Activated naive CD4-positive, alpha-beta T cell treated with anti-CD3 and anti-CD28 coated beads, Interleukin-2, amount 50 U/mL, for 16 hours (primary cell): ENCODE data around the gene ZNF468.
A peak's percentile ranks its signal among the peaks of the same experiment; 100 is the strongest.
"Not testable (repeated sequence)": the region's sequence is repeated elsewhere in the genome, so short reads cannot be mapped to it uniquely, and the experiment has no call there.

Experiments
- DNase-seq: peaks from one replicate; pipeline ENCODE4 v3.0.0-alpha.2; 2020

ZNF468 gene

GRCh38 chr19:52857378-52858191, at the start of gene ZNF468:
TSS of gene ZNF468 (minus strand) at chr19:52857619. CDS start at chr19:52854272, 3,347 bp downstream.
- peak; percentile 61 for DNase-seq

DNA sequence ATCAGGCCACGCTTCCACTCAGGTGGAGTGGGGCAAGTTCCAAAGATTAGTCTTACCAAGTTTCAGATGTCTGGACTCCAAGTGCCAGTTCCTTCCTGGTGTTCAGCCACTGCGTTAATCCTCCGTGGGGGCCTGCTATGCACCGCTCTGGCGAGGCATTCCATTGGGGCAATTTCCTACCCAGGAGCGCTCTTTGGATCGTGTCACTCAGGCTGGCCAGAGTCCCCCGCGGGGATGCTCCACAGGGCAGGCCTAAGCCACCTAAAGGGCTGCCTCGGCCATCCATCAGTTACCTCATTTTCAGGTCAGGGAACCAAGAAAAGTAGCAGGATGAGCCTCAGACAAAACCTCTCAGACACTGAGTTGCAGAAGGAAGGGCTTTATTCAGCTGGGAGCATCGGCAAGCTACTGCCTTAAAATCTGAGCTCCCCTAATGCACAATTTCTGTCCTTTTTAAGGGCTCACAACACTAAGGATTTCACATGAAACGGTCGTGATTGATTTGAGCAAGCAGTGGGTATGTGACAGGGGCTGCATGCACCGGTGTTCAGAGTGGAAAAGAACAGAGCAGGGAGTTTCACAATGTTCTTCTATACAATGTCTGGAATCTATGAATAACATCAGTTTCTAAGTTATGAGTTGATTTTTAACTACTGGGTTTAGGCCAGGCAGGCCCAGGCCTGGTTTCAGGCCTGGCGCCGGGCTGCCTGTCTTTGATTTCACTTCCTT, 46.8 kb upstream of the ZNF468 start:
- DNase-seq = not testable (repeated sequence)

- DNase-seq = no peak
Observed at GRCh38 chr19:52901842-52902241, 44.4 kb upstream of the ZNF468 start.

DNA sequence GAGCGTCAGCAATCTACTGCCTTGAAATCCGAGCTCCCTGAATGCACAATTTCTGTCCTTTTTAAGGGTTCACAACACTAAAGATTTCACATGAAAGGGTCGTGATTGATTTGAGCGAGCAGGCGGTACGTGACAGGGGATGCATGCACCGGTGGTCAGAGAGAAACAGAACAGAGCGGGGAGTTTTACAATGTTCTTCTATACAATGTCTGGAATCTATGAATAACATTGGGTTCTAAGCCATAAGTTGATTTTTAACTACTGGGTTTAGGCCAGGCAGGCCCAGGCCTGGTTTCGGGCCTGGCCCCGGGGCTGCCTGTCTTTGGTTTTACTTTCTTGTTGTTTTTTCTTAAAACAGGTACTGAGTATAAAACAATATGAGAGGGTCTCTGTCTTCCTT, 41.2 kb upstream of the ZNF468 start:
- not testable (repeated sequence) for DNase-seq

DNA sequence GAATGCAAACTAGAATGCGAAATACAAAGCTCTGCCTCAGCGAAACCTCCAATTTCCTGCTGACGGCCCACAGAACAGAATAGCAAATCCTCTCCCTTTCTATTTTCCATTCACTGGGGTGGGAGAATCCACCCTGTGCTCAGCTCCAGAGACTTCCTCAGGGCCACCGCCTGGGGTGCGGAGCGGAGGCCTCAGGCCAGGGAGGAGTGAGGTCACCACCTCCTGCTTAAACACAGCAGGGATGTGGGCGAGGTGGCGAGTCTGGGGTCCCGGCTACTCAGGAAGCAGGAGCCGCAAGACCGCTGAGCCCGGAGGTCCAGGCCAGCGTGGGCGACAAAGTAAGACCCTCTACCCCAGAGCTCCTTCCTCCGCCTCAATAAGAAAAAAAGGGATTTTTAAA, 40.7 kb upstream of the ZNF468 start:
- no peak for DNase-seq

GRCh38 chr19:52897138-52897935, 39.9 kb upstream of the ZNF468 start, which contains the start of gene ZNF320:
TSS of gene ZNF320 (minus strand) at chr19:52897635. CDS start at chr19:52890255, 7,380 bp downstream.
- peak; percentile 90 for DNase-seq

DNA sequence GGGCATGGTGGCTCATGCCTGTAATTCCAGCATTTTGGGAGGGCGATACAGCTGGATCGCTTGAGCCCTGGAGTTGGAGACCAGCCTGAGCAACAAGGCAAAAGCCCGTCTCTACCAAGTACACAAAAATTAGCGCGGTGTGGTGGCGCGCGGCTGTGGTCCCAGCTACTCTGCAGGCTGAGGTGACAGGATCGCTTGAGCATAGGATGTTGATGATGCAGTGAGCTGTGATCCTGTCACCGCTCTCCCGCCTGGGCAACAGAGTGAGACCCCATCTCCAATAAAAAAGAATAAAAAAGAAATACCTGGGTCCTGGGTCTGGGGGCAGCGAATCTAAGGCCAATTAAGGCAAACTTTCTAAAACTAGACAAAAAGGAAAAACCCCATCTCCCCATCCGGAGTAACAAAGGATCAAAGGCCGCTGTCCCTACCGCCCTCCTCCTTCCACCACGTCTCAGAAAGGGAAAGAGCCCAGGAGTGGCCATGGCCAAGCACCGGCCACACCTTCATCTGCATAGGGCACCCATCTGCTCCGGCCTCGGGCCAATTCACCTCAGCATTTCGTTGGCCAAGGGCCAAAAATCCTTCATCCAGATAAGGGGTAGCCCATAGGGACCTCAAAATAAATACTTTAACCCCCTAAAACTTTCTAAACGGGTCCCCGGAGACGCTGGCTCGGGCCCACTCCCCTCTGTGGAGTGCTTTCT, 39.2 kb upstream of the ZNF468 start:
- no peak for DNase-seq

DNA sequence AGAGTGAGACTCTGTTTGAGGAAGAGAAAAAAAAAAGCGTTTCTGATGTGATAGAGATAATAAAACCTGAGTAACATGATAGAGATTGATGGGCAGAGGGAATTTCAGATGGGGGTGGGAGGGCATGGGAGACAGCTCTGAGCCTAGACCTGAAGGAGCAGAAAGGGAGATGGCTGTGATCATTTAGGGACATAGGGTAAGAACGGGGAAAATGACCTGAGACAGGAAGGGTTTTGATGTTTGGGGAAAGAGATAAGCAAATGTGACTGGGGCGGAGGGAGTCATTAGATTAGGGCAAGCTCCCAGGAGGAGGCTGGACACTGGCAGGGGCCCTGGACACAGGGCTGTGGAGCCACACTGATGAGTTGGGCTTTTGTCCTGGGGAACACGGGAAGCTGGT, 33.9 kb upstream of the ZNF468 start:
- no peak for DNase-seq

DNA sequence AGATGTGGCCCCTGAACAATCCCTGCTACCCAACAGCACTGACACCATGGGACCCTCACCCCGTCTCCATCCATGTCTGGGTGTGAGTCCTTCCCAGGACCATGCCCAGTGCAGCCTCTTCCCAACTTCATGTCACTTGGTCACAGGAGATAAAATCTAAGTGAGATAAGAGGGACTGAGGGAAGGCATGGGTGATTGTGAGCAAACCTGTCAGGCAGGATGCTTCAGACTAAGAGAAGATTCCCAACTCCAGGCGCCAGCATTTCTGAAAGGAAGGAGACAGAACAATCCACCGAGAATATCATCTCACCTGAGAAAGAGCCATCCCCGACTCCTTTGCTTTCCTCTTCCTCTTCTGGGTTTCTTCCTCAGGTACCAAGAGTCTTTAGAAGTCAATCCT, 32.5 kb upstream of the ZNF468 start:
- DNase-seq = no peak

DNA sequence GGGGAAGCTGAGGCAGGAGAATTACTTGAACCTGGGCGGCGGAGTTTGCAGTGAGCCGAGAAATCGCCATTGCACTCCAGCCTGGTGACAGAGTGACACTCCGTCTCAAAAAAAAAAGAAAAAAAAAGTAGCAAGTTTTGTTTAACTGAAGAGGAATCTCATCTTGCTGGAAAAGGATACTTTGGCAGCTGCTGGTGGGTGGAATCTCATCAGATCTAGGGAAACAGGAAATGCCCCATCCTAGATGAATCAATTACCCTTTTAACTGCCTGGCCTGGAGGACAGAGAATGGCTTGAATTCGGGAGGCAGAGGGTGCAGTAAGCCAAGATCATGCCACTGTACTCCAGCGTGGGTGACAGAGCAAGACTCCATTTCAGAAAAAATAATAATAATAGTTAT, 31.7 kb upstream of the ZNF468 start:
- DNase-seq = no peak

- no peak for DNase-seq
Observed at GRCh38 chr19:52880895-52881389, 23.5 kb upstream of the ZNF468 start.

GRCh38 chr19:52872996-52873395, 15.6 kb upstream of the ZNF468 start:
- DNase-seq = not testable (repeated sequence)

DNA sequence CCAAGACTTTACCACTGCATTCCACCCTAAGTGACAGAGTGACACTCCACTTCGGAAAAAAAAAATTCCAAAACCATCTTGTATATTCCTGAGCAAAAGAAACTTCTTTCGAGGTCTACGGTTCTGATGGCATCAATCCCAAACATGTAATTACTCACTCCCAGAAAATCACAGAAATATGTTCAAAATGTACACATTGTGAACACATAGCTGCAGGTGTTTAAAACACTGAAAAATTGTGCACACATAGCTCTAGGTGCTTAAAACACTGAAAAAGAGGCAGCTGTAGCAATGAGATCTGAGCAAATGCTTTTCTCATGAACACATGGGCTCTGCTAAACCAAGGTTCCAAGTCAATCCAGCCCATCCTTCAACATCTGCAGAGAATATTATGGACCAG, 14.0 kb upstream of the ZNF468 start:
- no peak for DNase-seq

GRCh38 chr19:52868031-52868430, 10.6 kb upstream of the ZNF468 start:
- not testable (repeated sequence) for DNase-seq

- peak; percentile 10 for DNase-seq
Observed at GRCh38 chr19:52856540-52857377, 660 bp downstream of the ZNF468 start.

- not testable (repeated sequence) for DNase-seq
Observed at GRCh38 chr19:52847352-52847751, 10.1 kb downstream of the ZNF468 start.

DNA sequence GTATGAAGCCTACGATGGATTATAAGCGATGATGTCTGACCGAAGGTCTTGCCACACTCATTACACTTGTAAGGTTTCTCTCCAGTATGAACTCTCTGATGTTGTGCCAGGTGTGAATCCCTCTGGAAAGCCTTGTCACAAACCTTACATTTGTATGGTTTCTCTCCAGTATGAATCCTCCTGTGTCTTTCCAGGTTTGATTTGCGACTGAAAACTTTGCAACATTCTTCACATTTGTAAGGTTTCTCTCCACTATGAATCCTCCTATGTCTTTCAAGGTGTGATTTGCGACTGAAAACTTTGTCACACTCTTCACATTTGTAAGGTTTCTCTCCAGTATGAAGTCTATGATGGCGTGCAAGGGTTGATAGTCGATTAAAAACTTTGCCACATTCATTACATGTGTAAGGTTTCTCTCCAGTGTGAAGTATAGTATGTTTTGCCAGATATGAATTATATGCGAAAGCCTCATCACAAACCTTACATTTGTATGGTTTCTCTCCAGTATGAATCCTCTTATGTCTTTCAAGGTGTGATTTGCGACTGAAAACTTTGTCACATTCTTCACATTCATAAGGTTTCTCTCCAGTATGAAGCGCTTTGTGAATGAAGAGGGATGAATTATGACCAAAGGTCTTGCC, 16.5 kb downstream of the ZNF468 start:
- not testable (repeated sequence) for DNase-seq

GRCh38 chr19:52834289-52834688, 23.1 kb downstream of the ZNF468 start:
- not testable (repeated sequence) for DNase-seq

GRCh38 chr19:52833541-52833940, 23.9 kb downstream of the ZNF468 start:
- DNase-seq = not testable (repeated sequence)

- DNase-seq = not testable (repeated sequence)
Observed at GRCh38 chr19:52829866-52830265, 27.6 kb downstream of the ZNF468 start.

DNA sequence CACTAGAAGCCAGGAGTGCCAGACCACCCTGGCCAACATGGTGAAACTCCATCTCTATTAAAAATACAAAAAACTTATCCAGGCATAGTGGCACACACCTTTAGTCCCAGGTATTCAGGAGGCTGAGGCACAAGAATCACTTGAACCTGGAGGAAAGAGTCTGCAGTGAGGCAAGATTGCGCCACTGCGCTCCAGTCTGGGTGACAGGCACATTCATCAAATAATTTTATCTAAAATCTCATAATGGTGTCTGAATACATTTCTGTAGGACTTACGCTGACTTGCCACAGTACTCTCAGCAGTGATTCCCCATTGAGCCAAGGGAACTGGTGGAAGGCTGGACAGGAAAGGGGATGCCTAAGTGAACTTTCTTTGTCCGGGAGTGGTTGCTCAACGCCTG, 31.7 kb downstream of the ZNF468 start:
- no peak for DNase-seq
